ENCODE data around the gene TSPAN19. TPM values are rescaled to one million over a fixed set of nuclear protein-coding genes. Genes with fewer than 3 reads are reported as not detected.

TSPAN19 gene
- polyA plus RNA-seq, 1 experiment = not detected

DNA sequence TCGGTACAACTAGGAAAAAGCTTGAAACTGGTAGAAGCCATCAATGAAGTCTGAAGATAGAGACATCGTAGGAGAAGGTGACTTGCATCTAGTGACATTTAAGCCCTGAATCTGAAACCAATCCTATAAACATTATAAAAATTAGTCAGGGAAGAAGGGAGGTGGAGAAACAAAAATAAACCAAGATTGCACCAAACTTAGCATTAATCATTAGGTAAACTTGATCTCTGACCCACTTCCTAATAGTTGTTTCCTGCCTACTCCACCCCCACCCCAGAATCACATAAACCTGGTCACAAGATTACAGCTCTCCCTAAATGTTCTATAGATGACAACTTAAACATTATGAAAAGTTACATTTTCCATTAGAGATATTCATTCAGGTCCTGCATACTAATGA lies 40.4 kb downstream of the TSPAN19 start:
- no peaks in the 10 kb centered on the region for H3K36me3 ChIP-seq (ENCODE audit: control insufficient read depth, insufficient read depth, low read length)
- POLR2A ChIA-PET = no interaction called here
- CTCF ChIA-PET = no interaction called here
- no peak overlapping the region for H3K4me3 ChIP-seq (ENCODE audit: low read depth, low read length)
- DNase-seq (ENCODE audit: low read depth) = no peak
- TF ChIP-seq, protein P1, sequence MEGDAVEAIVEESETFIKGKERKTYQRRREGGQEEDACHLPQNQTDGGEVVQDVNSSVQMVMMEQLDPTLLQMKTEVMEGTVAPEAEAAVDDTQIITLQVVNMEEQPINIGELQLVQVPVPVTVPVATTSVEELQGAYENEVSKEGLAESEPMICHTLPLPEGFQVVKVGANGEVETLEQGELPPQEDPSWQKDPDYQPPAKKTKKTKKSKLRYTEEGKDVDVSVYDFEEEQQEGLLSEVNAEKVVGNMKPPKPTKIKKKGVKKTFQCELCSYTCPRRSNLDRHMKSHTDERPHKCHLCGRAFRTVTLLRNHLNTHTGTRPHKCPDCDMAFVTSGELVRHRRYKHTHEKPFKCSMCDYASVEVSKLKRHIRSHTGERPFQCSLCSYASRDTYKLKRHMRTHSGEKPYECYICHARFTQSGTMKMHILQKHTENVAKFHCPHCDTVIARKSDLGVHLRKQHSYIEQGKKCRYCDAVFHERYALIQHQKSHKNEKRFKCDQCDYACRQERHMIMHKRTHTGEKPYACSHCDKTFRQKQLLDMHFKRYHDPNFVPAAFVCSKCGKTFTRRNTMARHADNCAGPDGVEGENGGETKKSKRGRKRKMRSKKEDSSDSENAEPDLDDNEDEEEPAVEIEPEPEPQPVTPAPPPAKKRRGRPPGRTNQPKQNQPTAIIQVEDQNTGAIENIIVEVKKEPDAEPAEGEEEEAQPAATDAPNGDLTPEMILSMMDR (IDR thresholded peaks at IDR 0.05; ENCODE audit: insufficient read depth, low read depth, low read length) = no peak
- H3K27me3 ChIP-seq (ENCODE audit: control insufficient read depth, insufficient read depth, low read length) = no peaks in the 10 kb centered on the region

DNA sequence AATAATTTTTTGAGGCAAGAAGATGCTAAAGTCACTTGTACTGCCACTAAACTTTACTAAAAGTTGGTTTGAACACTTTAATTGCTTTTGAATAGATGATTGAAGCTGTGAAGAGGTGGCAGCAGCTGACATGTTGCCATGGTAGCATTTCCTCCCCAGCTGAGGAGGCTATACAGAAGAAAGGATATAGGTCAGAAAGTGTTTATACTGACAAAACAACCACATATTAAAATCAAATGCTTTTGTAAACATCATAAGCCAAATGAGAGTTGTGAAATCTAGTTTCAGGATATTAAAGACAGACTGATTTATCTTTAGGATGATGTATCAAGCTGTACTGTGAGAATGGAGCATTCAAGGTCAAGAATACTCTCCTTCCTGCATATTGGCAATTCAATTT lies 41.7 kb downstream of the TSPAN19 start:
- Histone ChIP-seq H3K27me3 (ENCODE audit: control insufficient read depth, insufficient read depth, low read length) (no peaks in the 10 kb centered on the region), H3K4me3 (ENCODE audit: low read depth, low read length) (no peak overlapping the region), H3K36me3 (ENCODE audit: control insufficient read depth, insufficient read depth, low read length) (no peaks in the 10 kb centered on the region)
- TF ChIP-seq, protein P1 (IDR thresholded peaks at IDR 0.05; ENCODE audit: insufficient read depth, low read depth, low read length) = no peak
- CTCF ChIA-PET = no interaction called here
- POLR2A ChIA-PET = no interaction called here
- no peak for DNase-seq (ENCODE audit: low read depth)

DNA sequence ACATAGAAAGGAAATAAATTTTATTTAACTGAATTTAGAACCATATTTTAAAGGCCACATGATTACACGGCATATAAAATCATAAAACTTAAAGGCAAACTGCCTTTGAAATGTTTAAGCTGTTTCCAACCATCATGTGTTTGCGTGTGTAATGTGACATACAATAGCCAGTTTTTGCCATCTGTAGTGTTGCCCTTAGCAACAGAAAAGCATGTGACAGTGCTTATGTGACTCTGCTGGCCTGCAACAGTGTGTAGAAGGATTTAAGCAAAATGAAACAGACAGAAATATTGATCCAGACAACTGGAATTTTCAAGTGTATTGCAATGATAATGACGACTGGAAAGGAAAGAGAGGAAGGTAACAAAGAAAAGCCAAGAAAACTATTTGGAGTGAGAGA lies 49.5 kb downstream of the TSPAN19 start:
- TF ChIP-seq, protein P1 (IDR thresholded peaks at IDR 0.05; ENCODE audit: insufficient read depth, low read depth, low read length) = no peak
- ChIA-PET CTCF (no interaction called here), POLR2A (no interaction called here)
- no peak for DNase-seq (ENCODE audit: low read depth)
- Histone ChIP-seq H3K36me3 (ENCODE audit: control insufficient read depth, insufficient read depth, low read length) (no peaks in the 10 kb centered on the region), H3K27me3 (ENCODE audit: control insufficient read depth, insufficient read depth, low read length) (no peaks in the 10 kb centered on the region), H3K4me3 (ENCODE audit: low read depth, low read length) (no peak overlapping the region)

DNA sequence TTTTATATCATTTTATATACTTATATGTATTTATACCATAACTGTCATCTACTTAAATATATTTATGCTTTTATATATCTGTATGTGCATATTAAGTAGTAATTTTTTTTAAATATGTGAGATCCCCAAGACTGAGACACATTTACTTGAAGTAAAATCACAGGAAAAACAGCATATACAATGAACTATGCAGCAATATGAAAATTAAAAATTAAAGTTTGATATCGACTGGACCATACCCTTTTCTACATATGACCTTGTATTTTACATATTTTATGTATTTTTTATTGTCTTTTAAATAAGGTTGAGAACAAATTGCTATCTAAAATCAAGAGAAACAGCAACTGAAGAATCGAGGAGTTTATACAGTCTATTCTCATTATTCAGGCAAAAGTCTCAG lies 50.0 kb downstream of the TSPAN19 start:
- Histone ChIP-seq H3K36me3 (ENCODE audit: control insufficient read depth, insufficient read depth, low read length) (no peaks in the 10 kb centered on the region), H3K27me3 (ENCODE audit: control insufficient read depth, insufficient read depth, low read length) (no peaks in the 10 kb centered on the region), H3K4me3 (ENCODE audit: low read depth, low read length) (no peak overlapping the region)
- DNase-seq (ENCODE audit: low read depth) = no peak
- TF ChIP-seq, protein P1 (IDR thresholded peaks at IDR 0.05; ENCODE audit: insufficient read depth, low read depth, low read length) = no peak
- POLR2A ChIA-PET = no interaction called here
- CTCF ChIA-PET = no interaction called here

DNA sequence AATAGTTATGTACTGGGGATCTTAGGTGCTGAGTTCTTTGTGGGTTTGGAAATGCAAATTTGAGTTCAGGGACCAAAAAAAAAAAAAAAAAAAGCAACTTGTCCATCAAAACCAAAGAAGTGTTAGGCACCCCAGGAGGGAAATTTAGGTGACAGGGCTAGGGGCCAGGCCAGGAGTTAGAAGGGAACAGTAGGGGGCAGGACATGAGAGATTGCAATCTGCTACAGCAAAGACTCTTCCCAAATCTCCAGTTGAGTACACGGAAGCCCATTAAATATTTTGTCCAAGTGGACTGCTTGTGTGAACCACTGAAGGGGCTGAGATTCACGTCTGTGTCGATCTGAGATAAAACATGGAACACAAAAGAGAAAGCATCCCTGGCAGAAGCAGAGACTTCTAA lies 52.8 kb downstream of the TSPAN19 start:
- CTCF ChIA-PET = no interaction called here

More for the DNA sequence above, 52.8 kb downstream of the TSPAN19 start:
- Histone ChIP-seq H3K36me3 (ENCODE audit: control insufficient read depth, insufficient read depth, low read length) (no peaks in the 10 kb centered on the region), H3K4me3 (ENCODE audit: low read depth, low read length) (no peak overlapping the region), H3K27me3 (ENCODE audit: control insufficient read depth, insufficient read depth, low read length) (no peaks in the 10 kb centered on the region)
- POLR2A ChIA-PET = no interaction called here
- DNase-seq (ENCODE audit: low read depth) = no peak
- TF ChIP-seq, protein P1 (IDR thresholded peaks at IDR 0.05; ENCODE audit: insufficient read depth, low read depth, low read length) = no peak
